Mesenchymal stem cell (in vitro differentiated cells and primary cell): ENCODE measurements around the gene INAFM1.
"Not testable (repeated sequence)": the region's sequence is repeated elsewhere in the genome, so short reads cannot be mapped to it uniquely, and the experiment has no call there.

Source experiments
- DNase-seq: peaks from one replicate; pipeline ENCODE4 v3.0.0-alpha.2; 2013
- H2AFZ ChIP-seq: one replicate; pipeline ENCODE4 v1.6.1; 2013; ENCODE audit warnings: low read depth, mild to moderate bottlenecking, control low read depth, inconsistent platforms, low read length, moderate library complexity
- H2AK5ac ChIP-seq: 2 replicates; pipeline ENCODE4 v1.6.1; 2013; ENCODE audit warnings: low read length, moderate library complexity, mild to moderate bottlenecking, inconsistent platforms; ENCODE audit not compliant: severe bottlenecking
- H2BK120ac ChIP-seq: one replicate; pipeline ENCODE4 v1.6.1; 2013; ENCODE audit warnings: low read depth, mild to moderate bottlenecking, inconsistent platforms, low read length, moderate library complexity
- H2BK12ac ChIP-seq, 2 experiments: one replicate each; pipeline ENCODE4 v1.6.1; 2013; ENCODE audit warnings: inconsistent platforms in 2 of 2, low read length in 2 of 2, mild to moderate bottlenecking in 2 of 2, moderate library complexity in 2 of 2, control low read depth in 1 of 2
- H2BK15ac ChIP-seq: one replicate; pipeline ENCODE4 v1.6.1; 2013; ENCODE audit warnings: mild to moderate bottlenecking, low read depth, inconsistent platforms; ENCODE audit not compliant: poor library complexity, severe bottlenecking
- H2BK5ac ChIP-seq: 2 replicates; pipeline ENCODE4 v1.6.1; 2013; ENCODE audit warnings: low read depth, mild to moderate bottlenecking, low read length, control low read depth, inconsistent platforms; ENCODE audit not compliant: poor library complexity, severe bottlenecking
- H3K14ac ChIP-seq, 2 experiments: one replicate each; pipeline ENCODE4 v1.6.1; 2013; ENCODE audit warnings: inconsistent platforms in 2 of 2, low read length in 2 of 2, control low read depth in 1 of 2, mild to moderate bottlenecking in 1 of 2, moderate library complexity in 1 of 2
- H3K18ac ChIP-seq, 2 experiments: one replicate each; pipeline ENCODE4 v1.6.1; 2013; ENCODE audit warnings: inconsistent platforms in 2 of 2, low read length in 2 of 2, control low read depth in 1 of 2, low read depth in 1 of 2, mild to moderate bottlenecking in 1 of 2
- H3K23ac ChIP-seq, 2 experiments: one replicate each; pipeline ENCODE4 v1.6.1; 2013; ENCODE audit warnings: inconsistent platforms in 2 of 2, low read length in 2 of 2, mild to moderate bottlenecking in 2 of 2, moderate library complexity in 2 of 2, control low read depth in 1 of 2
- H3K27ac ChIP-seq: 2 replicates; pipeline ENCODE4 v1.5.1; 2013; ENCODE audit warnings: mild to moderate bottlenecking, moderate library complexity, low read length, control low read depth, inconsistent platforms; ENCODE audit not compliant: poor library complexity, severe bottlenecking
- H3K27me3 ChIP-seq, 2 experiments: 2 replicates each; pipeline versions ENCODE4 v1.6.1 to v1.7.0; 2013; ENCODE audit warnings: low read length in 2 of 2, mild to moderate bottlenecking in 2 of 2, moderate library complexity in 2 of 2, control low read depth in 1 of 2, inconsistent platforms in 1 of 2; ENCODE audit not compliant: control insufficient read depth in 1 of 2, insufficient read depth in 1 of 2
- H3K36me3 ChIP-seq, 2 experiments: 2 replicates each; pipeline versions ENCODE4 v1.6.1 to v1.7.0; 2013; ENCODE audit warnings: low read length in 2 of 2, control low read depth in 1 of 2, inconsistent platforms in 1 of 2, low read depth in 1 of 2, mild to moderate bottlenecking in 1 of 2; ENCODE audit not compliant: insufficient read depth in 2 of 2, control insufficient read depth in 1 of 2
- H3K4ac ChIP-seq, 2 experiments: one replicate each; pipeline ENCODE4 v1.6.1; 2013; ENCODE audit warnings: inconsistent platforms in 2 of 2, low read length in 2 of 2, mild to moderate bottlenecking in 2 of 2, moderate library complexity in 2 of 2, control low read depth in 1 of 2, low read depth in 1 of 2
- H3K4me1 ChIP-seq: 2 replicates; pipeline ENCODE4 v1.6.1; 2013; ENCODE audit warnings: low read depth, low read length, control low read depth; ENCODE audit not compliant: control insufficient read depth, insufficient read depth
- H3K4me2 ChIP-seq: 2 replicates; pipeline ENCODE4 v1.6.1; 2013; ENCODE audit warnings: low read length, mild to moderate bottlenecking, inconsistent platforms; ENCODE audit not compliant: poor library complexity, severe bottlenecking
- H3K4me3 ChIP-seq, 2 experiments: 2 replicates each; pipeline versions ENCODE4 v1.5.1 to v1.7.0; 2013; ENCODE audit warnings: low read length in 2 of 2, mild to moderate bottlenecking in 2 of 2, control low read depth in 1 of 2, low read depth in 1 of 2; ENCODE audit not compliant: insufficient read depth in 1 of 2
- H3K79me1 ChIP-seq: replicated peaks from 2 replicates; pipeline ENCODE4 v1.6.1; 2013; ENCODE audit warnings: mild to moderate bottlenecking, control low read depth, low read length, inconsistent platforms; ENCODE audit not compliant: poor library complexity, severe bottlenecking
- H3K9ac ChIP-seq: 2 replicates; pipeline ENCODE4 v1.7.0; 2013; ENCODE audit warnings: mild to moderate bottlenecking, low read length, moderate library complexity
- H3K9me3 ChIP-seq: 2 replicates; pipeline ENCODE4 v1.7.0; 2013; ENCODE audit warnings: mild to moderate bottlenecking, low read length; ENCODE audit not compliant: control insufficient read depth
- H4K8ac ChIP-seq: one replicate; pipeline ENCODE4 v1.6.1; 2013; ENCODE audit warnings: inconsistent platforms, mild to moderate bottlenecking, low read length, moderate library complexity
- H4K91ac ChIP-seq: one replicate; pipeline ENCODE4 v1.6.1; 2013; ENCODE audit warnings: mild to moderate bottlenecking, low read length, inconsistent platforms
- WGBS: methylation state at CpG from one replicate; pipeline ENCODE4 v1.1.7; 2013; ENCODE audit warnings: mixed read lengths; 5-methylcytosine and 5-hydroxymethylcytosine counted together

INAFM1 gene

GRCh38 chr19:47247308-47247990 lies 27.2 kb upstream of the INAFM1 start:
- Histone ChIP-seq H3K27me3 (no peaks in the 10 kb centered on the region), H2BK12ac (peak overlapping the region in 1 of 2 experiments; percentile 98), H3K9me3 (no peaks in the 10 kb centered on the region), H3K23ac (no peak overlapping the region), H3K27ac (no peak overlapping the region), H2AK5ac (peak overlapping the region; percentile 92), H4K91ac (peak overlapping the region; percentile 83), H3K4me2 (no peak overlapping the region), H3K14ac (no peak overlapping the region), H2BK15ac (no peak overlapping the region), H3K4me3 (no peak overlapping the region), H3K18ac (peak overlapping the region in 1 of 2 experiments; percentile 74), H3K79me1 (no peaks in the 10 kb centered on the region), H3K36me3 (no peaks in the 10 kb centered on the region), H4K8ac (no peak overlapping the region), H3K9ac (peak overlapping the region; percentile 68), H2AFZ (no peak overlapping the region), H2BK120ac (no peak overlapping the region), H3K4ac (peak overlapping the region in 1 of 2 experiments; percentile 81), H3K4me1 (peaks cover 15% of the 10 kb centered on the region), H2BK5ac (no peak overlapping the region)
- WGBS = 44% methylated on average over 22 of the region's 25 CpGs
- DNase-seq = peak; percentile 78

GRCh38 chr19:47253016-47253415 lies 21.7 kb upstream of the INAFM1 start:
- WGBS = 82% methylated on average over 4 of the region's 8 CpGs
- not testable (repeated sequence) for H3K14ac ChIP-seq, H4K91ac ChIP-seq

GRCh38 chr19:47253467-47253881 lies 21.2 kb upstream of the INAFM1 start:
- H2AFZ ChIP-seq = no peak overlapping the region
- H4K8ac ChIP-seq = no peak overlapping the region
- H2BK12ac ChIP-seq = no peak overlapping the region
- no peak overlapping the region for H2BK15ac ChIP-seq
- H3K27me3 ChIP-seq = no peaks in the 10 kb centered on the region
- H2BK120ac ChIP-seq = no peak overlapping the region
- H3K4me1 ChIP-seq = peaks cover 28% of the 10 kb centered on the region
- 42% methylated on average over 3 of the region's 3 CpGs for WGBS
- peak overlapping the region; percentile 49 for H3K9ac ChIP-seq
- H3K18ac ChIP-seq = no peak overlapping the region
- H2AK5ac ChIP-seq = no peak overlapping the region
- H3K9me3 ChIP-seq = no peaks in the 10 kb centered on the region
- H3K4me3 ChIP-seq = no peak overlapping the region
- no peak overlapping the region for H3K4me2 ChIP-seq
- H4K91ac ChIP-seq = no peak overlapping the region
- H3K27ac ChIP-seq = peak overlapping the region; percentile 98
- no peak overlapping the region for H3K4ac ChIP-seq
- no peak overlapping the region for H3K14ac ChIP-seq
- peak; percentile 77 for DNase-seq
- H2BK5ac ChIP-seq = no peak overlapping the region
- no peak overlapping the region for H3K23ac ChIP-seq
- peaks cover 1% of the 10 kb centered on the region for H3K79me1 ChIP-seq
- H3K36me3 ChIP-seq = peaks cover 1 to 2% of the 10 kb centered on the region in 2 experiments

More at GRCh38 chr19:47253016-47253415, 21.7 kb upstream of the INAFM1 start:
- not testable (repeated sequence) for H3K18ac ChIP-seq, H3K79me1 ChIP-seq, H2AFZ ChIP-seq, H3K4ac ChIP-seq, H3K23ac ChIP-seq, H2BK12ac ChIP-seq, H4K8ac ChIP-seq, DNase-seq, H3K36me3 ChIP-seq, H3K4me3 ChIP-seq, H2BK15ac ChIP-seq, H3K9me3 ChIP-seq, H2BK120ac ChIP-seq, H3K27me3 ChIP-seq
- H3K4me2 ChIP-seq = peak overlapping the region; percentile 33
- H2AK5ac ChIP-seq = peak overlapping the region; percentile 99
- peaks cover 23% of the 10 kb centered on the region for H3K4me1 ChIP-seq
- H3K9ac ChIP-seq = peak overlapping the region; percentile 49
- peak overlapping the region; percentile 98 for H3K27ac ChIP-seq
- H2BK5ac ChIP-seq = peak overlapping the region; percentile 88

GRCh38 chr19:47253970-47254369 lies 20.7 kb upstream of the INAFM1 start:
- Histone ChIP-seq H3K23ac (no peak overlapping the region), H2AFZ (no peak overlapping the region), H4K91ac (no peak overlapping the region), H2BK120ac (no peak overlapping the region), H3K18ac (peak overlapping the region in 1 of 2 experiments; percentile 17), H4K8ac (no peak overlapping the region), H2BK15ac (peak overlapping the region; percentile 55), H3K79me1 (peaks cover 6% of the 10 kb centered on the region), H3K9me3 (no peaks in the 10 kb centered on the region), H3K14ac (peak overlapping the region in 1 of 2 experiments; percentile 23), H3K9ac (peak overlapping the region; percentile 49), H3K4me3 (no peak overlapping the region), H3K27ac (peak overlapping the region; percentile 98), H3K27me3 (no peaks in the 10 kb centered on the region), H3K4ac (peak overlapping the region in 1 of 2 experiments; percentile 5), H2BK12ac (peak overlapping the region; percentile 3 to 98), H3K4me2 (no peak overlapping the region), H3K36me3 (peaks cover 6 to 7% of the 10 kb centered on the region in 2 experiments), H2AK5ac (peak overlapping the region; percentile 92), H3K4me1 (peaks cover 31% of the 10 kb centered on the region), H2BK5ac (peak overlapping the region; percentile 60)
- WGBS = 89% methylated on average over 4 of the region's 5 CpGs
- no peak for DNase-seq
